GM21529 (cell line): ENCODE measurements around the gene OCIAD2.
"Not testable (repeated sequence)": the region's sequence is repeated elsewhere in the genome, so short reads cannot be mapped to it uniquely, and the experiment has no call there.

Experiments used
- ATAC-seq: cut with Tn5 transposase; IDR thresholded peaks from one replicate; pipeline ENCODE4 v1.9.1; 2021; ENCODE audit not compliant: unreplicated experiment

OCIAD2 gene

GRCh38 chr4:48854982-48855381 lies 51.6 kb downstream of the OCIAD2 start:
- ATAC-seq: no peak

DNA sequence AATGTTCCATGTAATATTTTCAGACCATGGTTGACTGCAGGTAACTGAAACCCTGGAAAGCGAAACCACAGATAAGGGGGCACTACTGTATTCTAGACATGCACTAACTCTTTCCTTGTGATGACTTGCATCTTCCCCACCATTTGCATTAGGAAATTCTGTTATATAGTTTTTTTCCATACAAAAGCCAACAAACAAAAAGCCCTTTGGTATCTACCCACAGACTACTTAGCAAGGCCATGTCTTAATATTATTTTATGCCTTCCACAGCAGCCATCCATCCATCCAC lies 52.2 kb downstream of the OCIAD2 start:
- ATAC-seq: no peak

GRCh38 chr4:48853604-48854394 lies 52.8 kb downstream of the OCIAD2 start:
- no peak for ATAC-seq

DNA sequence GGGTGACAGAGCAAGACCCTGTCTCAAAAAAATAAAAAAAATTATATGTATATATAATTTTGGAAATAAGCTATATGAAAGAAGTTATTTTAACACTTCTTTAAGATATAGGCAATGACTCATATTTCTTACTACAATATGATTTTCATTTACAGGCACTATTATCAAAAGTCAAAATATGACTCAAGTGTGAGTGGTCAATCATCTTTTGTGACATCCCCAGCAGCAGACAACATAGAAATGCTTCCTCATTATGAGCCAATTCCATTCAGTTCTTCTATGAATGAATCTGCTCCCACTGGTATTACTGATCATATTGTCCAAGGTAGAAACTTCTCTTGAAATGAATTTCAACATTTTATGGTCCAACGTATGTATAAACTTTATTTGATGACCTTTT lies 54.9 kb downstream of the OCIAD2 start:
- no peak for ATAC-seq

DNA sequence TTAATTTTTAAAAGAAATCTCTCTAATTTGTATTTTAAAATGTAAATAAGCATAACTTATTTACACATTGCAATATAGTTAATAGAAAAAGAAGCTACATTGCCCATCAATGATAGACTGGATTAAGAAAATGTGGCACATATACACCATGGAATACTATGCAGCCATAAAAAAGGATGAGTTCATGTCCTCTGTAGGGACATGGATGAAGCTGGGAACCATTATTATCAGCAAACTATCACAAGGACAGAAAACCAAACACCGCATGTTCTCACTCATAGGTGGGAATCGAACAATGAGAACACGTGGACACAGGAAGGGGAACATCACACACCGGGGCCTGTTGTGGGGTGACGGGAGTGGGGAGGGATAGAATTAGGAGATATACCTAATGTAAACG lies 57.8 kb downstream of the OCIAD2 start:
- ATAC-seq: not testable (repeated sequence)

DNA sequence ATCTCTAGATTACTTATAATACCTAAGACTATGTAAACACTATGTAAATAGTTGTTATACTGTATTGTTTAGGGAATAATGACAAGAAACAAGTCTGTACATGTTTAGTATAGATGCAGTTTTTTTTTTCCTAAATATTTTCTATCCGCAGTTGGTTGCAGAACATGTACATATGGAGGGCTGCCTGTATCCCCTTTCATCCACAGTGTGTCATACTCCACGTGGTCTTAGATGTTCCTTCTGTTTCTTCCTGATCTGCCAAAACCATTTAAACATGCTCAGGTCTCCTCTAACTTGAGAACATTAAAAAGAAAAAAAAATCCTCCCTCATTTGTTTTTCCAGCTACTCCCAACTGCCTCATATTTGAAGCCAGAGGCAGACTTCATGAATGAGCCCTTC lies 61.7 kb downstream of the OCIAD2 start:
- ATAC-seq: no peak

- ATAC-seq: no peak
Measured at GRCh38 chr4:48841045-48841827, 65.3 kb downstream of the OCIAD2 start.

- ATAC-seq: no peak
Measured at GRCh38 chr4:48836658-48837057, 69.9 kb downstream of the OCIAD2 start.
